Activated naive CD4-positive, alpha-beta T cell treated with Interleukin-2 at 50 U/mL for 16 hours (primary cell): ENCODE data around the gene PPP2R5B.
A peak's percentile ranks its signal among the peaks of the same experiment; 100 is the strongest.

Source experiments
- DNase-seq: peaks from one replicate; pipeline ENCODE4 v3.0.0-alpha.2; 2020

The PPP2R5B gene

DNA sequence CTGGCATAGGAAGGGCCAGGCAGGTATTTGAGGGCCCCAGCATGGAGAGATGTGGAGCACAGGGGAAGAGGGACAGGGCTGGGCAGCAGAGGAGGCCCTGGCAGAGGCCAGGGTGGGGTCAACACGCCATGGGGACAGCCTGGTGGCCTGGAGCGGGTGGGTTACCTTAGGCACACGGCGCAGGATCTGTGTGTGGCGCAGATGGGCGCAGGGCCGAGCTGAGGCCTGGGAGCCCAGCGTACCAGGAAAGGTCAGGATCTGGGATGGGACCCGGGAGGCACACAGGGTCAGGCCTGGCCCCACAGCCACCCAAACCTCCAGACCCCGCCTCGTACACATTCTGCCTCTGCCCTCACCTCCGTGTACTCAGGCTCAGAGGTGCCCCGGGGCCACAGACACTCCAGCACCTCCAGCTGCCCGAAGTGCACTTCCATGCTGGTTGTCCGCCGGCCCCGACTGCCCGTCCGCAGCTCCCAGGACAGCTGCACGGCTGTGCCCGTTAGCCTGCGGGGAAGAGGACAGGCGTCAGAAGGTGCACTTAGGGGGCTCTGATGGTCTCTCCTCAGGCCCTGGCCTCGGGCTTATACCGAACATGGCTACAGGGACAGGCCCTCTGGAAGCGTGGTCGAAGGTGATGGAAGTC lies 13.9 kb upstream of the PPP2R5B start:
- DNase-seq = no peak

DNA sequence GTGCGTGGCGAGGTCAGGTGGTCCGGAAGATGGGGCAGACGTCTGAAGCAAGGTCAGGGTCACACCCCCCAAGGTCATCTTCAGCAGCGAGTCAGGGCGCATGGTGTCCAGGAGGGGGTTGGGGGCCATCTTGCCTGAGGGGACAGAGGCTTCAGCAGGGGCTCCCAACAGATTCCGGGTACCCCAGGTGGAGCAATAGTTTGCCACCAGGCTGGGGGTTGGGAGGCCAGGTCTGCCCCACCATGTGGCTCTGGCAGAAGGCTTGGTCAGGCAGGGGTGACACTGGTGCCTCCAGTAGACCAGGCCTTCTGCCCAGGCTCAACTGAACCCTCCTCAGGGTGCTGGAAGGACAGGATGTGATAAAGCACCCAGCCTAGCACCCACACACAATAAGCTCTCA lies 13.3 kb upstream of the PPP2R5B start:
- no peak for DNase-seq

DNA sequence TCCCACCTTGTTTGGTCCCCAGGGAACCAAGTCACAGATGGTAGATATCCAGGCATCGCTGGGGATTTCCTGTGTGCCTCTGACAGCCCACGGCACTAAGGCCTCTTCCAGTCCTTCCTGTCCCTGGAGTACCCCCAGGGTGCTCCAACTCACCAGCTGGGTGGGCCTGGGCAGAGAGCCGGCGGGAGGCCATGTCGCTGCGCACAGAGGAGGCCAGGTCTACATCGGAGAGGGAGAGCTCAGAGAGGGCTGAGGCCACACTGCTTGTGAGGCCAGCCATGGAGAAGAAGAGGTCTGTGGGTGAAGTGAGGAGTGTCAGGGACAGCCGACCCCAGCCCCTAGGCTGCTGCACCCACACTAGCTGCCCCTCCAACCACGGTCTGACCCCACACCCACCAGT lies 12.8 kb upstream of the PPP2R5B start:
- no peak for DNase-seq

DNA sequence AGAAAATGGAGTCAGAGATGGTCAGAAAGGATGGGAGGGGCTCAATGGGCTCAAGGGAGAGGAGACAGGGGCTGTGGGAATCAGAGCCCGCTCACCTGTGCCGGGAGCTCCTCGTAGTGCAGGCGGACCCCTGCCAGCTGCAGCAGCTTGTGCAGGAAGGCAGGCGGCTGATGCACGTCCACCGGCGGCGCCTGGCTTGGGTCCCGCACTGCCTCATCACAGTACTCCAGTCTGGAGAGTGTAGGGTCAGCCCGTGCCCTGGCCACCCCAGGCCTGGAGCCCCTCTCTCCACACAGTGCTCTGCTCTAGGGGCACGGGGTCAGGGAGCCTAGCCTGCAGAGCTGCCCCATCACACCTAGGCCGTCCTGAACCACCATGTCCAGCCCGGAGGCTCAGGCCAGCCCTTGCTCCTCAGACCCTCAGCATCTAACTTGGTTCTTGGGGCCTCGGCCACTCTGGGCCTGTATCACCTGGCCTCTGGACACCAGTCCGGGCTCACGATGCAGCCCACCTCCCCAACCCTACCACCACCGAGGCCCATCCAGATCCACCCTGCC lies 11.2 kb upstream of the PPP2R5B start:
- no peak for DNase-seq

DNA sequence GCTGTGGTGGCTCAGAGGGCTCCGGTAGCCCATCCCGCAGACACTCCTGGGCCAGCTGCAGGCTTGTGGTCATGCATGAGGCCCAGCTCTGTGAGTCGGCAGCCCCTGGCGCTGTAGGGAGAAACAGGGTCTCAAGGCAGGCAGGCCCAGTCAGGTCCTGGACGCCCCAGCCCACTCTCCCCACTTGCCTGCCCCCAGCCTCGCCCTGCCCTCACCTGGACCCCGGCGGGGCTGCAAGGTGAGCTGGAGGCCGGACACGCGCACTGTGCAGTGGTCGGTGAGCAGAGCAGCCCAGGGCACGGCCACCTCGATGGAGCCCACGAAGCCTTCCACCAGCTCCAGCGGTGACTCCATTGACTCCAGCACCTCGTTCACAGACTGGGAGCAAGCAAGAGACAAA lies 10.4 kb upstream of the PPP2R5B start:
- DNase-seq = no peak

DNA sequence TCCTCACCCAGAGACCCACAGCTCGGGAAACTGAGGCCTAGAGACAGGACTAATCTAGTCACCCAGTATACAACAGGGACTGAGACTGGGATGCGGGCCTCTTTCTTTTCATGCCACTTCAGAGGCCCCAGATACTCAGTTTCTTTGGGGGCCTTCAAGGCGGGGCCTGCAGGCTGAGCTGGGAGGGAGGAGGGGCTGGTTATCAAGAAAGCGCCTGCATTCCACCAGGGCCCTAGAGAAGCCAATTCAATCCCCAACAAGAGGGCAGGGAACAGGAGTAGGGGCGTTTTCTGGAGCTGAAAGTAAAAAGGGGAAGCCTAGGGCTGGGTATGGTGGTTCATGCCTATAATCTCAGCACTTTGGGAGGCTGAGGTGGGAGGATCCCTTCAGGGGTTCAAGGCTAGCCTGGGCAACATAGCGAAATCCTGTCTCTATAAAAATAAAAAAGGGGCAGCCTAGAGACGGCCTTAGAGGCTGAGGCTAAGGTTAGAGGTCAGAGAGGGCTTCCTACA lies 9.1 kb upstream of the PPP2R5B start:
- DNase-seq = no peak

DNA sequence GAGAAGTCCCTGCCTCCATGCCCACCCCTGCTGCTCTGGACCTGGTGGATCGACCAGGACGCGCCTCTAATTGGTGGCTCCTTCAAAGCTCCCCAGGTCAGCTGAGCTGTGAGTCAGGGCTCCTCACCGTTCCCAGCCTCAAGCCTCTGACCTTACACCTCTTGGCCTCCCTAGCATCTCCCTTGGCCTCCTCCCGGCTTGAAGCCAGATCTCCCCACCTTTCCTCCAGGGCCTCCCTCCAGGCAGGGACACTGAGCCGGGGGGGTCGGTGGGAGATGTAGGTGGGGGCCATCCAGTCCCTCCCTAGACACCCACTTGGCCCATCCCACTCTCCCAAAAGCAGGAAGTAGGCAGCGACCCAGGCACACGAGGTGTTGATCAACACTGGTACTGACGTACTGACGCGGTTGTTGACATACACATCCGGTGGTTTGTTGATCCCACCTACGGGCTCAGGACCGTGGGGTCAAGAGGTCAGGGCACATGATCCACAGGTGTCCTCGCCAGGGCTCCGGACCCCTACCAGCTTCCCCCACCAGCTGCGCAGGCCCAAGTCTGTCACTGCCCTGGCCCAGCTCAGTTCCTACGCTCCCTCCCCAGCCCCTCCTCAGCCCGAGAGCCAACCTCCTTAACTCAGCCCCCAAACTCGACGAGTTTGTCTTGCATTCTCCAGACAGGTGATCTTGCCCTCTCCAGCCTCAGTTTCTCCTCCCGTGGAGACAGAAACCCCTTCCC lies 8.3 kb upstream of the PPP2R5B start:
- DNase-seq = peak; percentile 35

DNA sequence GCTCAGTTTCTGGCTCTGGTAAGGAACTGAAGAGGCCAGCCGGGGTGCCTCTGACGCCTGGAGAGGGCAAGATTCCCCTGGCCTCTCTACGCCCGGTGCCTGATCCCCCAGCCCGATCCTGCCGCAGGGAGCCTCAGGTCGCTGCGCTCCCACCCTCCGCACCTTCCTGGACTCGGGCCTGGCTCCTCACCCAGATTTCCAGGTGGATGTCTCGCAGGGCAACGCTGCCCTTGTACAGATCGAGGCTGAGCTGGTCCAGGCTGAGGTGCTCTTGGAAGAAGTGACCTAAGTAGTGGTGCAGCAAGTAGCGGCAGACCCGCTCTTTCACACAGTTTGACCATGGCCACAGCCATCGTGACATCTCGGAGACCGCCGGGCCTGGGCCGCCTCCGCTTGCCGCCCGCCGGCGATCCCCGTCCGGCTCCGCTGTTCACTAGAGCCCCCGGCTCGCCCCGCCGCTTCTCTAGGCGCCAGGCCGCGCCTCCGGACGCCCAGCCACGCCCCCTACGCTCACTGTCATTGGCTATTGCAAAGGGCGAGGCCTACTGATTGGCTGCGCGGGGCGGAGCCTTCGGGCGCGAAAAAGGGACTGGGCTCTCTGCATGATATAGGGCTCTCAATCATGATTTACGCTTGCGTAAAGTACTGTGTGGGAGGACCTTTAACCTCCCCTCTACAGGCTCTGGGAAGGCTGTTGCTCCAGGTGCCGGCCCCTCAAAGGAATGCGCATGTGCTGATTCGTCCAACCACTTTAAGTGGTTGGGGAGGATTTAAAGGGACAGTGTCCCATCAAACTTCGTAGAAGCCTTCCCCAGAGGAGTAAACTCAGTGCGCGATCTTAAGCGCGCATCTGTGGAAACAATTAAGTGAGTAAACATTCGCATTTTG lies 7.5 kb upstream of the PPP2R5B start, which contains the start of gene ATG2A:
Gene ATG2A, minus strand, starts transcription at position 435 of the 888 bp plus-strand sequence. Its CDS starts 74 bp downstream, at position 361.
- DNase-seq = peak; percentile 99

DNA sequence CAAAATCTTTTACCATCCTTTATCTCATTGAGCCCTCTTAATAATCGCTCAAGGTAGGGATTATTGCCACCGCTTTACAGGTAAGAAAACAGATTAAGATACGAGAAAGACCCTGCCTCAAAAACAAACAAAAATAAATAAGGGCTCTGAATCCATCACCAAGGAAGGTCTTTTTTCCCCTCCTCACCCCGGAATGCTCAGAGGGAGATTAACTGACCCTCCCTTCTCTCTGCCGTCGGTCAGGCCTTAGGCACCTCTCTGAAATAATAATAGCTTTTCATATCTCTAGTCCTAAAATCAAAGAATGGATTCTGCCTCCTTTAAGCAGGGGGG lies 6.9 kb upstream of the PPP2R5B start:
- DNase-seq = no peak

DNA sequence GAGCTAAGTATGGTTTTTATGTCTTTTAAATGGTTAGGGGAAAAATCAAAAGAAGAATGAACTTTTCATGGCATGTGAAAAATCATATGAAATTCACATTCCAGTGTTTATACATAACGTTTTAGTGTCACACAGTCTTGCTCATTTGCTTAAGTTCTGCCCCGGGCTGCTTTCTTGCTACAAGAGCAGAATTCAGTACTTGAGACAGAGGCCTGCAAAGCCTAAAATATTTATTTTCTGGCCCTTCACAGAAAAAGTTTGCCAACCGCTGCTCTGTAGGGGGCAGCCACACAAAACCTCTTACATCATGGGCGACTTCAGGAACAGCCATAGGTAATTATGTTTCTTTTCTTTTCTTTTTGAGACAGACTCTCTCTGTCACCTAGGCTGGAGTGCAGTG lies 6.5 kb upstream of the PPP2R5B start:
- no peak for DNase-seq

DNA sequence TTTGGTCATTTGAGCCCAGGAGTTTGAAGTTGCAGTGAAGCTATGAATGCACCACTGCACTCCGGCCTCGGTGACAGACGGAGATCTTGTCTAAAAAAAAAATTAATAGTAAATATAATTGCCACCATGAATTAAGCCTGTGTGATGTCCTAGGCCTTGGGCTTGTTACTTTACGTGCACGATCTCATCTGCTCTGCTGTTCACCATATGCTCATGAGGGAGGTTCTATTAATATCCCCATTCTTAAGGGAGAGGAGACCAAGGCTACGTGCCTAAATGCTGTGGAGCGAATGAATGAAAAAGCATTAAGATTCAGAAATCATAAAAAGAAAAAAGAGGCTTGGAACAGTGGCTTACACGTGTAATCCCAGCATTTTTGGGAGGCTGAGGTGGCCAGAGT lies 4.9 kb upstream of the PPP2R5B start:
- no peak for DNase-seq

DNA sequence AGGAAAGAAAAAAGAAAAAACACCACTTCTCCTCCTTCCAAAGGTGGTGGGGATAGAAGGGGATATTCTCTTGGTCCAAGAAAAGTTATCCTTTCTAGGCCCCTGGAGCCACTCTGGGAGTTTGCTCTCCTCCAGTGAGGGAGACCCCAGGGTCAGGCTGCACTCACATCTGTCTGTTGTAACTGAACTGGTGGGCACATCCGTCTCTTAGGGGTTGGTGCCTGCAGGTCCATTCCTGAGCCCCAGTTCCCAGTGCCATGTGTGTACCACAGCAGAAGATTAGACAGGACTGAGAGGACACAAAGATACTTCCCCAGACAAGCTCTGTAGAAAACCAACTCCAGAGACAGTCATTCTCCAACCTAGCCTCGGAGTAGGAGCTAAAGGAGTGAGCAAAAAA lies 4.4 kb upstream of the PPP2R5B start:
- no peak for DNase-seq

DNA sequence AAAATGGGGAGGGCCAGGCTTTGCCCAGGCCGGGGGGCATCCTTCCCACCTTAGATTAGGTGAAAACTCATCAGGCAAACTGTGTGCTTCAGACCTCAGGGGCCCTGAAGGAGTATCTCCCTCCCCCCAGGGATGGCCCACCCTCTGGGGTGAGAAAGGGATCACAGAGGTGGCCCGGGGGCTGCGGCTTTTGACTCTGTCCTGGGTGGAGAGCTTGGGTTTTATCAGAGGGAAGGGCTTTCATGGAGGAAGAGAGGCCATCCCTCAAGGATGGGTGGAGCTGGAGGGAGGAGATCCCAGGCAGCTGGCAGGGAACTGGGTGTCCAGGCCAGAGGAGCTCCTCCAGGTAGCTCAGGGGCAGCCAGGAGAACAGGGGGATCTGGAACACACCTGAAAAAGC lies 3.1 kb upstream of the PPP2R5B start:
- no peak for DNase-seq

DNA sequence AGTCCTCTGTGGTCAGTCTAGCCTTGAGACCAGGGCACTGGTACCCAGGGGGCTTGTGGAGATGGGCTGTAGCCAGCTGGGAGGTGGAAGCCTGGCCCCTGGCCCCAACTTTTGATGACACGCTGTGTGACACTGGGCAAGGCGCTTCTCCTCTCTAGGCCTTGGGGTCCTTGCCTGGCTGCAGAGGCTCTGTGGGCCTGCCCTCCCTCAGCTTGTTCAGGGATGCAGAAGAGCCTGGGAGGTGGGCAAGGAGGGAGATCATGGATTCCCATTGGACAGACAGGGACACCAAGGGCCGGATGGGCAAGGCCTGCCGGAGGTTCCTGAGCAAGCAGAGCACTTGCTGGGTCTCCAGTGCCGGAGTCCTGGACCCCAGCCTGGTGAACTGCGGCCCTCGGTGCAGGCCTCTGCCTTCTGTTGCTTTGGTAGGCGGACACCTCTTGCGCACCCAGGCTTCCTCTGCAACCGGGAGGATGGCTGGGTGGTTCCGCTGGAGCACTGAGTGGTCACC lies 1.3 kb upstream of the PPP2R5B start:
- DNase-seq = no peak

DNA sequence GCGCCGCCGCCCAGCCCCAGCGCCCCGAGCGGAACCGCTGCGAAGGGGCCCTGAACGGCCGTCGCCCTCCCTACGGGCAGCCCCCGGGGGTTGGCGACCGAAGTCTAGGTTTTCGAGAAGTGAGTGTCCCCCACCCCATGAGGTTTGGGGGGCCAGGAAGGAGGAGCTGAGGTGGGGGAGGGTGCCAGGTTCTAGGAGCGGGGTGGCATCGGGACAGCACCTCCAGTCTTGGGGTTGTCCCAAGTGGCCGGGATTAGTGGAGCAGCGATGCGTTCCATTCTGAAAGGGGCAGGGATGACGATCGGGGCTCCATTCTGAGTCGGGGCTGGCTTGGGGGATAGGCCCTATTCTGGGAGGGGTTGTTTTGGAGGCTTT lies 408 bp downstream of the PPP2R5B start:
- peak; percentile 6 for DNase-seq

DNA sequence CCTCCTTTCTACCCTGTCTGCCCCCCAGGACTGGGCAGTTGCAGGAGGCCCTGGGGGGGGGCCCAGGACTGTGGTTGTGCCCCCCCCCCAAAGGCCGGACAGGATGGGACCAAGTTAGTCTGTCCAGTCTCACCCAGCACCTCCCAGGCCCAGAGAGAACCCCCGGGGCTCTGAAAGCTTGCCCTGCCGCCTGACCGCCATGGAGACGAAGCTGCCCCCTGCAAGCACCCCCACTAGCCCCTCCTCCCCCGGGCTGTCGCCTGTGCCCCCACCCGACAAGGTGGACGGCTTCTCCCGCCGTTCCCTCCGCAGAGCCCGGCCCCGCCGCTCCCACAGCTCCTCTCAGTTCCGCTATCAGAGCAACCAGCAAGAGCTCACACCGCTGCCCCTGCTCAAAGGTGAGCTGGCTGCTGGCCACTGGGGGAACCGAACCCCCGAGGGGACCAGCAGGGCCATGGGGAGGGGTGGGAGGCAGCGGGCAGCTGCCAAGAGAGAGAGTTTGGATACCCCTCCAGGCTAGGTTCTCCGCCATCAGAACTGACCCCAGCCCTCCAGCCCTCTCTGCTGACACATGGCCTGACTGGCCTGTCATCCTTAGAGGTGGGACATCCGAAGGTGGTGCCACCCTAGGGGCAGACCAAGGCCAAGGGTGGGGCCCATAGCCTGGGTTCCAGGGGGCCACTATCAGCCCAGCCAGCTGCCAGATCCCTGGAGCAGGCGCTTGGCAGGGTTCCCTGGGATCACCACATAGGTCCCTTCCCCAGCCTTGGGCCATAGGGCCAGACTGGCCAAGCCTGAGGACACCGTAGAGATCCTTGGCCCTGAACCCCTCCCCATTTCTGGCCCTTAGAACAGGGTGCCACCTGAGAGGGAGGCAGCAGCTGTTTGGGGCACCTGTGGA lies 1.3 kb downstream of the PPP2R5B start:
- no peak for DNase-seq

DNA sequence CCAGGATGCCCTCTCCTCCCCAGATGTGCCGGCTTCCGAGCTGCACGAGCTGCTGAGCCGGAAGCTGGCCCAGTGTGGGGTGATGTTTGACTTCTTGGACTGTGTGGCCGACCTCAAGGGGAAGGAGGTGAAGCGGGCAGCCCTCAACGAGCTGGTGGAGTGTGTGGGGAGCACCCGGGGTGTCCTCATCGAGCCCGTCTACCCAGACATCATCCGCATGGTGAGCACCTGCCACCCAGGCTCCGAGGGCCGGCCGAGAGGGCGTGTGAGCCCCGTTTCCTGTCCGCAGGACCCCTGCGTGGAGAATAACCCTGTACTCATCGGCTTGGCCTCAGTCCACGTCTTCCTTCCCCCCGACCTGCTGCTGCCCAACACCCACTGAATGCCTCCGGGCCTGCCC lies 2.2 kb downstream of the PPP2R5B start:
- no peak for DNase-seq

DNA sequence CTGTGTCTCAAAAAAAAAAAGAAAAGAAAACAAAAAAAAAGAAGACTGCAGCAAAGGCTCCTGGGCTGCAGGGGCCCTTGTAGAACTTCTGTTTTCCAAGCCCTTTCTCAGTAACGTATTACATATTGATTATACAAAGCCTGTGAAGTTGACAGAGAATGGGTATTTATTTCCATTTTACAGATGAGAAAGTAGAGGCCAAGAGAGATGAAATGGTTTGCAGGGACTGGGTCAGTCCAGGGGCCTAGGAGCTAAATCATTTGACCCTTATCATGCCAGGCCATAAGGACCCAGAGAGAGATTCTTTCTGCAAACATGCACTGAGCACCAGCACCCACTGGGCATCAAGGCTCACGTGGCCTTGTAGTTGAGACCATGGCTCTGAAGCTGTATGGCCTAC lies 4.5 kb downstream of the PPP2R5B start:
- no peak for DNase-seq

DNA sequence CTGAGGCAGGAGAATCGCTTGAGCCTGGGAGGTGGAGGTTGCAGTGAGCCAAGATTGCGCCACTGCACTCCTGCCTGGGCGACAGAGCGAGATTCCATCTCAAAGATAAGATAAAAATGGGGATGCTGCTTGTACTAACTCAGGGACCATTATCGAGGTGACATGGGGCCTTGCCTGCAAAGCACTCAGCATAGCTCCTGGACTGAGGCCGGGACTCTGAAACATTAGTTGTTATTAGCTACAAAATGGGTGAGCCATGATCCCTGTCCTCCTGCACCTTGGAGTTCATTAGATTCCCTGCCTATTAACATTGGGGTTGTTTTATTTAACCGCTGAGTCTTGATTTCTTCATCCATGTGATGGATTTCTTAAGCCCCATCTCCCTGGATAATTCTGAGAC lies 5.1 kb downstream of the PPP2R5B start:
- DNase-seq = no peak

DNA sequence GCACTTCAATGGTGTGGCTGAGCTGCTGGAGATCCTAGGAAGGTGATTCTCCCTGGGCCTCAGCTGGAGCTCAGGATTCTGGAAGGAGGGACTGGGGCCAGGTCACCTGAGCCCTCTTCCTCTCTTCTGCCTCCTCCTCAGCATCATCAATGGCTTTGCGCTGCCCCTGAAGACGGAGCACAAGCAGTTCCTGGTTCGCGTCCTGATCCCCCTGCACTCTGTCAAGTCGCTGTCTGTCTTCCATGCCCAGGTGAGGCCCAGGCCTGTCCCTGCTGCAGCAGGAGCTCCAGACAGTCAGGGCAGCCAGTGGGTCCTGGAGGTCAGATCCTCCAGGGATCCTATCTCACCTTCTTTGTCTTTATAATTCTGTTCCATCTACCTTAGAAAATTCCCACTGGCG lies 5.9 kb downstream of the PPP2R5B start:
- DNase-seq = no peak

DNA sequence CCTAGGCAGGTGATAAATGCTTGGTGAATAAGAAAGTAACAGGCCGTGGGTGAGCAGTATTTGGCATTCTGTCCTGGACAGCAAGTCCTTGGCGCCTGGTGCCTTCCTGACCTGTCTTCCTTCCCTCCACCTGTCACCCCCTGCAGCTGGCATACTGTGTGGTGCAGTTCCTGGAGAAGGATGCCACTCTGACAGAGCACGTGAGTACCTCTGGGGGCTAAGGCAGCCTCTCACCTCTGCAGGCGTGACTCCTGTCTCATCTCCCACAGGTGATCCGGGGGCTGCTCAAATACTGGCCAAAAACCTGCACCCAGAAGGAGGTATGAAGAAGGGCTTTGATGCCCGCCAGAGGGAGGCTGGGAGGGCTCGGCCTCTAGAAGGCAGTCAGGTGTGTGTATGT lies 6.8 kb downstream of the PPP2R5B start:
- DNase-seq = no peak

DNA sequence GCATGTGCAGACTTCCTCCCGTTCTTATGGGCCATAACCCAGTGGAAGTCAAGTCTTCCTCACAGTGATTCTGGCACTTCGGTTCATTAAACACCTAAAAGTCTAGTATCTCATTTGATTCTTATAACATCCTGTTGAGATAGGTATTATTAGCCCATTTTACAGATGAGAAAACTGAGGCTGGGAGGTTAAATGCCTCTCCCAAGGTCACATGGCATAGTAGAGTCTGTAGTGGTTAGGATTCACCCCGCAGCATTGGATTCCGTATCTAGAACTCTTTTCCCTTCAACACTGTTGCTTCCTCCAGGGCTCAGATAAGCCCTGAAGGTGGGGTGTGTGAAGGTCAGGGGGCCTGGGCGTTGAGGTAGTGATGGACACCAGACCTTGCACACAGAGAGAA lies 7.8 kb downstream of the PPP2R5B start:
- DNase-seq = no peak
